ENCODE measurements around the gene HDGFL2. TPM values are rescaled to one million over a fixed set of nuclear protein-coding genes. Genes with fewer than 3 reads are reported as not detected.
A peak's percentile ranks its signal among the peaks of the same experiment; 100 is the strongest.

The HDGFL2 gene
- total and polyA plus RNA-seq, 4 donors: 3.4 to 15.7 (median 14.1) TPM

- Histone ChIP-seq H3K4me1 (ENCODE audit: control insufficient read depth in 4 of 4, insufficient read depth in 4 of 4, low read length in 3 of 4) (peaks cover 4 to 19% (median 12%) of the 10 kb centered on the region in 4 donors), H3K36me3 (ENCODE audit: control insufficient read depth in 4 of 4, insufficient read depth in 3 of 4, low read depth in 1 of 4, low read length in 3 of 4) (peaks cover 5 to 11% (median 5%) of the 10 kb centered on the region in 4 donors), H3K27me3 (ENCODE audit: control insufficient read depth in 4 of 4, insufficient read depth in 4 of 4, low read length in 3 of 4) (no peaks in the 10 kb centered on the region), H3K9ac (ENCODE audit: low read depth in 1 of 2, low read length in 2 of 2) (peak overlapping the region in 1 of 2 donors; percentile 88), H3K9me3 (ENCODE audit: control insufficient read depth in 4 of 4, low read length in 3 of 4) (no peaks in the 10 kb centered on the region), H3K4me3 (ENCODE audit: low read depth in 1 of 3, low read length in 3 of 3) (peak overlapping the region in 2 of 3 donors; percentile 68 to 96), H3K27ac (ENCODE audit: low read depth in 1 of 2, low read length in 2 of 2) (no peak overlapping the region)
- WGBS: 34% methylated on average over 25 of the region's 25 CpGs
- TF ChIP-seq SP1 (IDR thresholded peaks at IDR 0.05): no peak
- no peak for TF ChIP-seq RAD21 (IDR thresholded peaks at IDR 0.05)
- no peak for DNase-seq (ENCODE audit: low spot score)
Observed at GRCh38 chr19:4473011-4473762, 1.1 kb downstream of the HDGFL2 start.

- WGBS: 67% methylated on average over 23 of the region's 23 CpGs
- TF ChIP-seq NR2F2 (IDR thresholded peaks at IDR 0.05) (no peak), SP1 (IDR thresholded peaks at IDR 0.05) (no peak), GABPA (IDR thresholded peaks at IDR 0.05 in 1 of 2, conservative IDR thresholded peaks at IDR 0.05 in 1 of 2) (no peak), REST (IDR thresholded peaks at IDR 0.05) (no peak), MAX (IDR thresholded peaks at IDR 0.05) (no peak), TAF1 (conservative IDR thresholded peaks at IDR 0.05) (no peak), FOXA1 (IDR thresholded peaks at IDR 0.05) (no peak), CTCF (IDR thresholded peaks at IDR 0.05; ENCODE audit: low read depth, low read length, missing input control) (no peak), HNF4A (conservative IDR thresholded peaks at IDR 0.05) (no peak), YY1 (IDR thresholded peaks at IDR 0.05) (no peak), HNF4G (IDR thresholded peaks at IDR 0.05) (no peak), RAD21 (IDR thresholded peaks at IDR 0.05) (no peak), JUND (IDR thresholded peaks at IDR 0.05) (no peak), FOXA2 (IDR thresholded peaks at IDR 0.05) (no peak), RXRA (IDR thresholded peaks at IDR 0.05) (no peak), ATF3 (IDR thresholded peaks at IDR 0.05) (no peak)
- Histone ChIP-seq H3K9ac (ENCODE audit: low read depth in 1 of 2, low read length in 2 of 2) (no peak overlapping the region), H3K27me3 (ENCODE audit: control insufficient read depth in 4 of 4, insufficient read depth in 4 of 4, low read length in 3 of 4) (no peaks in the 10 kb centered on the region), H3K9me3 (ENCODE audit: control insufficient read depth in 4 of 4, low read length in 3 of 4) (no peaks in the 10 kb centered on the region), H3K27ac (ENCODE audit: low read depth in 1 of 2, low read length in 2 of 2) (no peak overlapping the region), H3K4me1 (ENCODE audit: control insufficient read depth in 4 of 4, insufficient read depth in 4 of 4, low read length in 3 of 4) (peaks cover 4 to 19% (median 12%) of the 10 kb centered on the region in 4 donors), H3K36me3 (ENCODE audit: control insufficient read depth in 4 of 4, insufficient read depth in 3 of 4, low read depth in 1 of 4, low read length in 3 of 4) (peaks cover 5 to 11% (median 6%) of the 10 kb centered on the region in 4 donors), H3K4me3 (ENCODE audit: low read depth in 1 of 3, low read length in 3 of 3) (no peak overlapping the region)
- DNase-seq (ENCODE audit: low spot score): peak; percentile 31
Observed at GRCh38 chr19:4473763-4474513, 1.8 kb downstream of the HDGFL2 start.

Data from liver (tissue), 9 donors.